ENCODE results near the gene WNK4.

DNA sequence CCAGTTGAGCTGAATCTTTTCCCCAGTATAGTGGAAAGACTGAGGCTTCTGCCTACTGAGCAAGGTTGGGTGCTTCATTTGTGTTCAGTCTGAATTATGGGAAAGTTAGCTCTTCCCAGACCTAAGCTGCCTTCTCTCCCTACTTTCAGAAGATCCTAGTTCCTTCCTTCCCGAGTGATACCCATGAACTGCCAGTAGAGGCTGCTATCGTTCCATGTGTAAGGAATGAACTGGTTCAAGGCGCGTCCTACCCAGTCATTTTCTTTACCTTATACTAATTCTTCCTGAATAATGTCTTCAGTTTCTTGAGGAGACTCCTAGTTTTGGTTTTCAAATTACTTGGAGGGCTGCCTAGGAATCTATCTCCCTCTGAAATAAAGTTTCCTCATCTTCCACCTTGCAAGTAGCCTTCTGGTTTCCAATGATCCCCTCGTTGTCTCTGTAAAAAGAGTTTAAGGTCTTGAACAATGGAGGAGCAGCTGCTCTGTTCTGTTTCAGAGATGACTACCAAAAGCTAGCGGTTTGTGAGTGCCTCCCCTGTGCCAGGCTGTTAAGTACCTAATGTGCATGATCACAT, 63.0 kb downstream of the WNK4 start:
- TF ChIP-seq, protein P1, sequence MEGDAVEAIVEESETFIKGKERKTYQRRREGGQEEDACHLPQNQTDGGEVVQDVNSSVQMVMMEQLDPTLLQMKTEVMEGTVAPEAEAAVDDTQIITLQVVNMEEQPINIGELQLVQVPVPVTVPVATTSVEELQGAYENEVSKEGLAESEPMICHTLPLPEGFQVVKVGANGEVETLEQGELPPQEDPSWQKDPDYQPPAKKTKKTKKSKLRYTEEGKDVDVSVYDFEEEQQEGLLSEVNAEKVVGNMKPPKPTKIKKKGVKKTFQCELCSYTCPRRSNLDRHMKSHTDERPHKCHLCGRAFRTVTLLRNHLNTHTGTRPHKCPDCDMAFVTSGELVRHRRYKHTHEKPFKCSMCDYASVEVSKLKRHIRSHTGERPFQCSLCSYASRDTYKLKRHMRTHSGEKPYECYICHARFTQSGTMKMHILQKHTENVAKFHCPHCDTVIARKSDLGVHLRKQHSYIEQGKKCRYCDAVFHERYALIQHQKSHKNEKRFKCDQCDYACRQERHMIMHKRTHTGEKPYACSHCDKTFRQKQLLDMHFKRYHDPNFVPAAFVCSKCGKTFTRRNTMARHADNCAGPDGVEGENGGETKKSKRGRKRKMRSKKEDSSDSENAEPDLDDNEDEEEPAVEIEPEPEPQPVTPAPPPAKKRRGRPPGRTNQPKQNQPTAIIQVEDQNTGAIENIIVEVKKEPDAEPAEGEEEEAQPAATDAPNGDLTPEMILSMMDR (IDR thresholded peaks at IDR 0.05) = peak; percentile 97
- TF ChIP-seq EZH2phosphoT487 (IDR thresholded peaks at IDR 0.05) = no peak
